HK-2 (cell line): ENCODE results near the gene GRIK5.
"Not testable (repeated sequence)": the region's sequence is repeated elsewhere in the genome, so short reads cannot be mapped to it uniquely, and the experiment has no call there.

Experiments
- DNase-seq: peaks from one replicate; pipeline ENCODE4 v3.0.0-alpha.2; 2018; ENCODE audit not compliant: unreplicated experiment

Gene GRIK5

GRCh38 chr19:42017040-42017439 lies 53.0 kb downstream of the GRIK5 start:
- DNase-seq = no peak

GRCh38 chr19:42012747-42013146 lies 57.3 kb downstream of the GRIK5 start:
- not testable (repeated sequence) for DNase-seq

GRCh38 chr19:42010245-42011126 lies 59.5 kb downstream of the GRIK5 start:
- DNase-seq = no peak

GRCh38 chr19:42006569-42006968 lies 63.4 kb downstream of the GRIK5 start:
- DNase-seq = no peak

DNA sequence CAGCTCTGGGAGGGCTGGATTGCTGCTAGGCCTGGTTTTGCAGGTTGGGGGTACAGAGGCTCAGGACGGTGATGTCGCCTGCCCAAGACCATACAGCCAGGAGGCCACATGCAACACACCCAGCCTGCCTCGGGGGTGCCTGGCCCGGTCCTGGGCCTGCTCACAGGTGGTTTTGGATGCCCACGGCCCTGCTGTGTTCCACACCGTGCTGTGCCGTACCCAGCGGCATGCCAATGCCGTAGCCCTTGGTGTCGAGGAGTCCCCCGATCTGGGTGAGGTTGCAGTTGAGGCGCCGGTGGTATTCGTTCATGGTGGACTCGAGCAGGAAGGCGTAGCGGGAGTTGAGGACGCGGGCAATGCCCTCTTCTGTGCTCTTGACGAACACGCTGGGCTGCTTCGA lies 64.5 kb downstream of the GRIK5 start:
- DNase-seq = no peak

- no peak for DNase-seq
These were observed 66.3 kb downstream of the GRIK5 start for GRCh38 chr19:42003506-42004294.

GRCh38 chr19:41999878-42000208 lies 70.2 kb downstream of the GRIK5 start:
- no peak for DNase-seq

DNA sequence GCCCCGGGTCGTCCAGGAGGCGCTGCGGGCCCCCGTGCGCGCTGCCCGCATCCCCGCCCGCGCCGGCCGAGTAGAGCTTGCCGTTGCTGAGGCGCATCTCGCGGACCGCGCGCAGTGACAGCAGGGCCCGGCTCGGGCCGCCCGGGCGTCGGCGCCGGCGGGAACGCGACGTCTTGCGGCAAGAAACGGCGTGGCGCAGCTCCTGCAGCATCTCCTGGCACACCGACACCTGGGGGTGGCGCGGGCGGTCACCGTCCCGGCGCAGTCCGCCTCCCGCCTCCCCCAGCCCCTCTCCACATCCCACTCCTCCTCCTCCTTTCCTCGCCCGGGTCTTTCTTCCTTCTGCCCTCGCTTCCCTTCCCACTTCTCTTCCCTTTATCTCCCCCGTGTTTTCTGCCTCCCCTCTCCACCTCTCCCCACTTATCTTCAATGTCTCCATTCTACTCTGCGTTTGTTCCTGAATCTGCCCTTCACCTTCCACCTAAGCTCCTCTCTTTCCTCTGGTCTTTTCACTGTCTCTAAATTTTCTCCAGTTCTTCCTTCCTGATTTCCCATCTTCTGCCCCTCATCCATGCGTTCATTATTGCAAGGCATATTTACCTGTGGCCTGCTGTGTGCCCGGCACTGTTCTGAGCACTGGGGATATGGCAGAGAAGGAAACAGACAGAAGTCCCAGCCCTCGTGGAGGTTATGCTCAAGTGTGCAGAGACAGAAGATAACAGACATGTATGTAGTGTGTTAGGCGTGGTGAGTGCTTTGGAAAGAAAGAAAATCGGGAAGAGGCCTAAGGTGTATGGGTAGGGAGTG lies 70.7 kb downstream of the GRIK5 start:
- DNase-seq = no peak

DNA sequence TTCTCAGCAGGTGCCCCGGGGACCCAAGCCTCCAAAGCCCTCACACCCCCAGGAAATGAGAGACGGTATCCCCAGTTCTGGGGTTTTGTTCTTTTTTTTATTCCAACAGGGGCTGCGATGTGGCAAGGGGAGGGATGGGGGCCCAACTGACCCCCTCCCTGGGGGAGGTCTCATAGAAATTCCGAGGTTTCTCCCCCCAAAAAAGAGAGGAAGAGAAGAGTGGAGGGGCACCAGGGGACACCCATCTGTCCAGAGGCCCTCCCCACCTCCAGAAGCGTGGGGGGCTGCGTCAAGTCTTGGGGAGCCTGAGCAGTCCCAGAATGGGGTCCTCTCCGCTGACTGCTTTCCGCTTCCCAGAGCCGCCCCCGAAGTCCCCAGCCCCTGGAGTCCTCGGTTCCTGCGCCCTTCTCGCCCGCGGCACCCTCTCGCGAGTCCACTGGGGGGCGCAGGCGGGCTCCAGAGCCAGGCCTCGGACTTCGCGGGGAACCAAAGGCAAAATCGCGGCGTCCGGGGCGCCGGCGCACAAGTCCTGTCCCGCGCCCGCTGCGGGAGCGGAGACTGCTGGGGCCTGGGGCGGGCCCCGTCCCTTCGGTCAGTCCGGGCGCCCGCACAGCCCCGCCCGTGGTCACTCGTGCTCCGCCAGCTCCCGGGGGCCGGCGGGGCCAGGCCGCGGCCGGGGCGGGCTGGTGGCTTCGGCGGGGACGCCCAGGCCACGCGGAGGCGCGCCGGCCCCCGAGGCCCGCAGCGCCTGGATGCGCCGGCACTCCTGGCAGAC lies 71.6 kb downstream of the GRIK5 start:
- DNase-seq = no peak

- DNase-seq = no peak
These were observed 72.2 kb downstream of the GRIK5 start for GRCh38 chr19:41997851-41998229.

DNA sequence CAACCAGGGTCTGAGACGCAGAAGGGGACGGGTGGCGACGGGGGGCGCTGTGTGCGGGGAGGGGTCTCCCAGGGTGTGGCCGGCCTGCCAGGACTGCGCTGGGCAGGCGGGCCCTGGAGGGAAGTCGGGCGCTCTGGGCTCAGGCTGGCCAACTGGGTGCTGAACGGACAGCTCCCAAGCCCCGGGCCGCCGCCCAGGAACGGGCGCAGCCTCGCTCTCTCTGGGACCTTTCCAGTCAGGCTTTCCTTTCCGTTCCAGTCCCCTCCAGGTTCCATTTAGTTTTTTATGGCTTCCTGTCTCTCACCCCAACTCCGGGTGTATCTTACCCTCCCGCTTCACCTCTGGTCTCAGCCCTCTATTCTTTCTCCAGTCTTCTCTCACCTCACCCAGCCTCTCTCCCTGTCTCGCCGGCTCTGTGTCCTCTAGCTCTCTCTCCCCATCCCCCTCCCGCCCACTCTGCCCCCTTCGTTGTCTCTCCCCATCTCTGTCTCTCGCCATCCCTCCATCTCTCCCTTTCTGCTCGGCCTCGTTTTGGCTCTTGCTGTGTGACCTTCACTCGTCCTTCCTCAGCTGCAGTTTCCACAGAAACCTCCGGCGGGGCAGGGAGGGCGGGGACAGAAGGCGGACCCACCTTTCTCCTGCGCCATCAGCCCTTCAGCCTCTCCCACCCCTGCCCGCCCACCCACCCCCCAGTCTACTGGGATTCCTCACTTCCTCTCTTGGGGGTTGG lies 72.7 kb downstream of the GRIK5 start:
- DNase-seq = peak; percentile 40

DNA sequence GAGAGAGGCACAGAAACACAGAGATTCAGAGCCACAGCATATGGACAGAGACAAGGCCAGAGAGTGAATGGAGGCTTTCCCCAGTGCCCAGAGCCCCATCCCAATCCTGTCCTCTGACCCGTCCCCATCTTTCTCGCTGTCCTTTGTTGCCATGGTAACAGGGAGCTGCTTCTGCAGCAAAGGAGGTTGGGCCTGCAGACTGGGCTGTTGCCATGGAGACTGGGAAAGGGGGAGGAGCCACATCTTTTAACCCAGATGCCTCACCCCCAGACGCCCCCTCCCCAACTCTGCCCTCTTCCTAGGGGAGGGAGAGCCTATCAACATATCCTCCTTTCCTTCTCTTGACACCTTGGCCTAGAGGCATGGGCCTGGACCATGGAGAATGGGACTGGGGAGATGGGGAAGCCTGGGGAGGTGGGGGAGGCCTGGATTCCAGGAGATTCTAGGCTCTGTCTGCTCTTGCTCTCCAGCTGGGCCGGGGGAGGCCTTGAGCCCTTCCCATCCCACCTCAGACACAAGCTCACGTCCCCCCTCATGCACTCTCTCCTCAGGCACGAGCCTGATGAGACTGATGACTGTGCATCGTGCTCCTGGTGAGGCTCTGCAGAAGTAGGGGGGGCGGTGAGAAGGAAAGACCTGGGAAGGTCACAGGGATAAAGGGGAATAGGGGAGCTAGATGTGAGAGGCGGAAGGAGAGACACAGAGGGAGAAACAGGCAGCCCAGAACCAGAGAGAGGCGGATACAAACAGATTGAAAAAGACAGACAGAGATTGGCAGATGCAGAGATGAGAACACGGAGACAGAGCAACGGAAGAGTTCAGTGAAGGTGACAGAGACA lies 73.8 kb downstream of the GRIK5 start:
- DNase-seq = no peak

GRCh38 chr19:41994994-41995958 lies 74.7 kb downstream of the GRIK5 start:
- no peak for DNase-seq

- no peak for DNase-seq
These were observed 75.5 kb downstream of the GRIK5 start for GRCh38 chr19:41994521-41994971.

DNA sequence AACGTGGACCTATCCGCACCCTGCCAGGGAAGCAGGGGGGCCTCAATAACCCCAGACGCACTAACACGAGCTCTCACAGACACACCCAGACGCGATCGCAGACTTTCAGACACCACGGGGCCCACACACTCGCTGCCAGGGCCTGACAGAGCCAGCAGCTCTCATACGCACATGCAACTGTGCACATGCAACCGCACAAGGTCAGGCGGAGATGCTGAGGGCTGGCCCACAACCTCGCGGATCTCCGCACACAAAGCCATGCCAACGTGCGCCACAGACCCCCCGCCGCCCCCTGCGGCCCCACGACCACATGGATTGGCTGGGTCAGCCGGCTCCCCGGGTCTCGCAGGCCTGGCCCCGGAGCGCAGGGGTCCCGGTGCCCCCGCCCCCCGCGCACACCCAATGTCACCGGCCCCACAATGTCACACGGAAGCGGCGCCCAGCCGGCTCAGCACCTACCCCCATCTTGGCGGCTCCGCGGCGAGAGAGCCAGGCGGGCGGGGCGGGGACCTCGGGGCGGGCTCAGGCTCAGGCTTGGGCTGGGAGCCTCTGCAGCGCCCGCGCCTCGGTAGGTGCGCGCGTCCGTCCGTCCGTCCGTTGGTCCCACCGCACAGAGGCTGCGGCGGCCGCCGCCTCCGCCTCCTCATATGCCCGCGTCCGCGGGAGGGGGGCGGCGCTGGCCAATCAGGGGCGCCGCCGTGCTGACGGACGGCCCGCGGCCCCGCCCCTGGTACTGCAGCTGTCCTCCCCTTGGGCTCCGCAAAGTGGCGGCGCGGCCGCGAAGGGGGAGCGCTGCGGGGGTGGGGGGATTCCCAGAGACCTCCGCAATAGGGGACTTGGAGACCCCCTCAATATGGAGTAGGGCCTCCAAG lies 76.2 kb downstream of the GRIK5 start, which contains the start of gene ATP1A3:
ATP1A3 (minus strand) TSS at position 619 of the 872 bp plus-strand sequence; CDS start at position 465, 154 bp downstream.
- DNase-seq = peak; percentile 71

GRCh38 chr19:41991925-41992569 lies 78.0 kb downstream of the GRIK5 start:
- DNase-seq = not testable (repeated sequence)

DNA sequence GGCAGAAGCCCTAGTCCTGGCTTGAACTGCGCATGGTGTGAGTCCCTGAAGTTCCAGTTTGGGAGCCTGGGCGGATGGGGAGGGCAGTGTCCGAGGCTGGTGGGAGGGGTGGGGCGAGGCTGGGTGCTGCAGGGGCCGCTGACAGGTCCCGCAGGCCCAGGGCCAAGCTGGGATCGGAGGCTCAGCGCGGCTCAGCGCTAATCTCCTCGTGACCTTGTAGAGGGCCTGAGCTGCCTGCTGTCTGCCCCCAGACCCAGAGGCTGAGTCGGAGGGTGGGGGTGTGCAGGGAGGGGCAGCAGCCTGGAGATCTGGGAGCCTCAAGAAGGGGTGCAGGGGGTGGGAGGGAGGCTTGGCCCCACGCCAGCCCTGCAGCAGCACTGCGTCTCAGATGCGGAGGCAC lies 79.0 kb downstream of the GRIK5 start:
- DNase-seq = no peak
